H7 (cell line): ENCODE results near the gene DAND5. TPM values are rescaled to one million over a fixed set of nuclear protein-coding genes. Genes with fewer than 3 reads are reported as not detected.
"Not testable (repeated sequence)": the region's sequence is repeated elsewhere in the genome, so short reads cannot be mapped to it uniquely, and the experiment has no call there.

Experiments used
- DNase-seq: peaks from one replicate; pipeline ENCODE4 v3.0.0; 2012
- H3K27me3 ChIP-seq: 2 replicates; pipeline ENCODE4 v1.6.0; 2011; ENCODE audit warnings: mild to moderate bottlenecking, low read length; ENCODE audit not compliant: control insufficient read depth, insufficient read depth
- H3K36me3 ChIP-seq: replicated peaks from 2 replicates; pipeline ENCODE4 v1.5.1; 2011; ENCODE audit warnings: low read length; ENCODE audit not compliant: control insufficient read depth, insufficient read depth
- H3K4me3 ChIP-seq: 2 replicates; pipeline ENCODE4 v1.5.1; 2011; ENCODE audit warnings: low read depth, mild to moderate bottlenecking, control low read depth, low read length, moderate library complexity; ENCODE audit not compliant: insufficient read depth
- total RNA-seq: library from RNA; depleted of rRNA; stranded (reverse); fragments of >200 nt; shearing (Covaris generic); gene quantifications from 2 replicates; pipeline ENCODE4 v1.2.3, GENCODE V29; 2014

Gene DAND5
- total RNA-seq, 1 experiment from 2014 or later = not detected

GRCh38 chr19:12952050-12952449 is 17.3 kb upstream of the DAND5 start:
- not testable (repeated sequence) for H3K4me3 ChIP-seq, H3K27me3 ChIP-seq, DNase-seq
- H3K36me3 ChIP-seq = peaks cover 35% of the 10 kb centered on the region

GRCh38 chr19:12952488-12953137 is 16.8 kb upstream of the DAND5 start:
- Histone ChIP-seq H3K4me3 (no peak overlapping the region), H3K27me3 (no peaks in the 10 kb centered on the region), H3K36me3 (peaks cover 33% of the 10 kb centered on the region)
- DNase-seq = no peak

- Histone ChIP-seq H3K4me3 (no peak overlapping the region), H3K27me3 (no peaks in the 10 kb centered on the region), H3K36me3 (peaks cover 28% of the 10 kb centered on the region)
- no peak for DNase-seq
These were observed 16.1 kb upstream of the DAND5 start for GRCh38 chr19:12953138-12953798.

- no peak for DNase-seq
- Histone ChIP-seq H3K36me3 (peaks cover 21% of the 10 kb centered on the region), H3K4me3 (no peak overlapping the region), H3K27me3 (no peaks in the 10 kb centered on the region)
These were observed 15.4 kb upstream of the DAND5 start for GRCh38 chr19:12953799-12954611.

GRCh38 chr19:12954612-12954962 is 14.8 kb upstream of the DAND5 start:
- Histone ChIP-seq H3K4me3 (no peak overlapping the region), H3K36me3 (peaks cover 16% of the 10 kb centered on the region), H3K27me3 (no peaks in the 10 kb centered on the region)
- no peak for DNase-seq

GRCh38 chr19:12955575-12955974 is 13.8 kb upstream of the DAND5 start:
- peaks cover 12% of the 10 kb centered on the region for H3K36me3 ChIP-seq
- H3K4me3 ChIP-seq, DNase-seq, H3K27me3 ChIP-seq: not testable (repeated sequence)

- H3K4me3 ChIP-seq = peak overlapping the region; percentile 100
- H3K36me3 ChIP-seq = peaks cover 12% of the 10 kb centered on the region
- H3K27me3 ChIP-seq = no peaks in the 10 kb centered on the region
- no peak for DNase-seq
These were observed 13.4 kb upstream of the DAND5 start for GRCh38 chr19:12955996-12956395.

GRCh38 chr19:12956446-12957388 is 12.7 kb upstream of the DAND5 start, which contains the start of gene GADD45GIP1:
TSS of gene GADD45GIP1 (minus strand) at chr19:12957223. CDS start at chr19:12957212, 11 bp downstream.
- Histone ChIP-seq H3K27me3 (no peaks in the 10 kb centered on the region), H3K4me3 (peak within 1 kb of the TSS; percentile 100), H3K36me3 (peaks cover 12% of the 10 kb centered on the region)
- peak; percentile 95 for DNase-seq

- peak overlapping the region; percentile 100; the same call in 1 of the 2 replicates for H3K4me3 ChIP-seq
These were observed 11.9 kb upstream of the DAND5 start for GRCh38 chr19:12957389-12957952.

GRCh38 chr19:12959481-12959880 is 9.9 kb upstream of the DAND5 start:
- H3K27me3 ChIP-seq = no peaks in the 10 kb centered on the region
- no peak for DNase-seq
- H3K4me3 ChIP-seq = no peak overlapping the region
- peaks cover 8% of the 10 kb centered on the region for H3K36me3 ChIP-seq

More at GRCh38 chr19:12957389-12957952, 11.9 kb upstream of the DAND5 start:
- DNase-seq, H3K27me3 ChIP-seq: not testable (repeated sequence)
- H3K36me3 ChIP-seq = peaks cover 12% of the 10 kb centered on the region

GRCh38 chr19:12965017-12965811 is 4.2 kb upstream of the DAND5 start:
- peak overlapping the region; percentile 35 for H3K4me3 ChIP-seq
- no peaks in the 10 kb centered on the region for H3K36me3 ChIP-seq
- peak; percentile 96 for DNase-seq
- H3K27me3 ChIP-seq = no peaks in the 10 kb centered on the region

GRCh38 chr19:12965812-12966135 is 3.6 kb upstream of the DAND5 start:
- H3K4me3 ChIP-seq = no peak overlapping the region; the same call in 1 of the 2 replicates
- H3K27me3 ChIP-seq = no peaks in the 10 kb centered on the region
- DNase-seq = no peak
- H3K36me3 ChIP-seq = no peaks in the 10 kb centered on the region

- Histone ChIP-seq H3K36me3 (no peaks in the 10 kb centered on the region), H3K4me3 (no peak overlapping the region), H3K27me3 (no peaks in the 10 kb centered on the region)
- no peak for DNase-seq
These were observed 1.5 kb upstream of the DAND5 start for GRCh38 chr19:12967907-12968306.
